Right lobe of liver (tissue), 4 donors: Measurements from ENCODE around the gene UTP25.

Experiments used
- POLR2A ChIP-seq: fragments of 450-650 bp; IDR thresholded peaks from one replicate; pipeline ENCODE4 v1.6.1; 2017; ENCODE audit warnings: antibody characterized with exemption, mild to moderate bottlenecking
- TF ChIP-seq, protein P1 (sequence below), 4 donors: fragments of 200-600 bp in 3 of 4; fragments of 450-650 bp in 1 of 4; IDR thresholded peaks; one replicate each; pipeline versions ENCODE4 v1.5.1 to v1.8.0; 2016 to 2022; ENCODE audit warnings: antibody characterized with exemption in 4 of 4, mild to moderate bottlenecking in 2 of 4
- donor health status: DM: no; HTN: no; CAD: no.
- donor health status: DM: no; HTN: no; CAD: no.
- donor health status: DM: no; HTN: yes; CAD: no.

- TF ChIP-seq, protein P1, sequence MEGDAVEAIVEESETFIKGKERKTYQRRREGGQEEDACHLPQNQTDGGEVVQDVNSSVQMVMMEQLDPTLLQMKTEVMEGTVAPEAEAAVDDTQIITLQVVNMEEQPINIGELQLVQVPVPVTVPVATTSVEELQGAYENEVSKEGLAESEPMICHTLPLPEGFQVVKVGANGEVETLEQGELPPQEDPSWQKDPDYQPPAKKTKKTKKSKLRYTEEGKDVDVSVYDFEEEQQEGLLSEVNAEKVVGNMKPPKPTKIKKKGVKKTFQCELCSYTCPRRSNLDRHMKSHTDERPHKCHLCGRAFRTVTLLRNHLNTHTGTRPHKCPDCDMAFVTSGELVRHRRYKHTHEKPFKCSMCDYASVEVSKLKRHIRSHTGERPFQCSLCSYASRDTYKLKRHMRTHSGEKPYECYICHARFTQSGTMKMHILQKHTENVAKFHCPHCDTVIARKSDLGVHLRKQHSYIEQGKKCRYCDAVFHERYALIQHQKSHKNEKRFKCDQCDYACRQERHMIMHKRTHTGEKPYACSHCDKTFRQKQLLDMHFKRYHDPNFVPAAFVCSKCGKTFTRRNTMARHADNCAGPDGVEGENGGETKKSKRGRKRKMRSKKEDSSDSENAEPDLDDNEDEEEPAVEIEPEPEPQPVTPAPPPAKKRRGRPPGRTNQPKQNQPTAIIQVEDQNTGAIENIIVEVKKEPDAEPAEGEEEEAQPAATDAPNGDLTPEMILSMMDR (IDR thresholded peaks at IDR 0.05), result no peak
- TF ChIP-seq POLR2A, result peak; percentile 83
Measured at GRCh38 chr1:209805875-209806760, 21.7 kb upstream of the UTP25 start, which contains the start of gene IRF6.
